HG02571 (cell line): ENCODE data around the gene SLC25A39.

Experiments used
- ATAC-seq: cut with Tn5 transposase; IDR thresholded peaks from one replicate; pipeline ENCODE4 v1.9.1; 2021; ENCODE audit warnings: mild to moderate bottlenecking, moderate library complexity; ENCODE audit not compliant: unreplicated experiment

Gene SLC25A39

GRCh38 chr17:44314869-44315661, 9.6 kb downstream of the SLC25A39 start:
- no peak for ATAC-seq

- ATAC-seq, result no peak
Observed at GRCh38 chr17:44314524-44314868, 10.1 kb downstream of the SLC25A39 start.

DNA sequence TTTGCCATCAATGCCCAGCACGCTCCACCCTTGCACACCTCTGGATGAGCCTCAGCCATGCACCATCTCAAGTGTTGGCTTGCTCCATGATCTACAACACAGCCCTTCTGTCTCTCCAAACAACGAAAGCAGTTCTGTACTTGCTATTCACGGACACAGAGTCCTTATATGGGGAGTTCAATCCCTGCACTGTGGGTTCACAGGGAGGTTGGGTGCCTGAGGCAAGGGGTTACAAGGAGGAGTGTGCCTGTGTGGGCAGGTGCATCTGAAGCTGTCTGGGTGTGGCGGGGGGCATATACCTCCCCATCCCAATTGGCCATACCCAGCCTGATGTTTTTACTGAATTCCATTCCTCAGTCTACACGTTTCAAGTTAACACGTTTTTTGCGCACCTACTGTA, 10.6 kb downstream of the SLC25A39 start:
- no peak for ATAC-seq

- ATAC-seq, result no peak
Observed at GRCh38 chr17:44312396-44313104, 12.1 kb downstream of the SLC25A39 start.

GRCh38 chr17:44311562-44312181, 13.0 kb downstream of the SLC25A39 start:
- no peak for ATAC-seq

DNA sequence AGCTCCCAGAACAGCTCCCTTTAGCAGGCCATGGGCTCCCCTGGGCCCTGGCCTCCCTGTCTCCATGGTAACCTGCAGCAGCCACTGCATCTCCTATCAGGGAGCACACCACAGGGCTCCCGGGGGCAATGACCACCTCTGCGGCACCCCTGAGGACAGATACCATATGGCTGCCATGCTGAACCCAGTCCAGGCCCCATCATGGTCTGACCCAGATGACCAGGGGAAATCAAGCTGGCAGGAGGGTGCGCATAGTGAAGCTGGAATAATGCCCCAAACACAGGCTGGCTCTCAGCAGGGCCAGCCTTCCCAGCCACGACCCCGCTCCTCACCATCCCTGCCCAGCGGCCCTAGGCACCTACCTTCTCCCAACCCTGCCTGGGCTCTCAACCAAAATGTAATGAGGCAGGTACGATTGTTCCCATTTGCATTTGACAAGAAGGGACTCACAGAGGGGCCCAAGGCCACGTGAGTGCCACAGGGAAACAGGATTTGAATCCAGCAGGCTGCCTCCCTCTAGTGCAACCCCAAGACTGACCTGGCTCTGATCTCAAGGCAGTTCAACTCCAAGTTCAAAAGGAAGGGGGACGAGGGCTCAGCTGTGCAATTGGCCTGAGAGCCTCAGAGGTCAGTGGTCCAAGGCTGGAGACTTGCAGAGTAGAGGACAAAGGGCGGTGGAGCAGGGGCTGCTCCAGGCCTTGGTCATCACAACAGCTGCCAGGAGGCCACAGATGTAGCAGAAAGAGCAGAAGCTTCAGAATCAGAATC, 13.8 kb downstream of the SLC25A39 start:
- no peak for ATAC-seq

- ATAC-seq, result no peak
Observed at GRCh38 chr17:44310188-44310587, 14.4 kb downstream of the SLC25A39 start.

DNA sequence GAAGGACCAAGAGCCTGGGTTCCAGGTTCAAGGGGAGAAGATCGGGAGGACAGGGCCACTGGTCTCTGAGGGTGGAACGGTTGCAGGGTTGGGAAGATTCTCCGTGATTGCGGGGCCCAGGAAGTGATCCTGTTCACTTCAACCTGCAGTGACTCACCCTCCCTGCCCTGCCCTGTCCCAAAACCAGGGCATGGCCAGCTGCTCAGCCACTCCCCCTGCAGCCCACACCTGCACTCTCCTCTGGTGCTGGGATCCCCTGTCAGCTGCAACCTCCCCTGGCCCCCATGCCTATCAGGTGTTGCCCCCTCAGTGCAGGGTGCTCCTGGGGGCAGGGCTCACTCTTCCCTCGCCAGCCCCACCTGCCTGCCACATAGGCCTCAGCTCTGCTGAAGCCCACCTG, 15.2 kb downstream of the SLC25A39 start:
- no peak for ATAC-seq

DNA sequence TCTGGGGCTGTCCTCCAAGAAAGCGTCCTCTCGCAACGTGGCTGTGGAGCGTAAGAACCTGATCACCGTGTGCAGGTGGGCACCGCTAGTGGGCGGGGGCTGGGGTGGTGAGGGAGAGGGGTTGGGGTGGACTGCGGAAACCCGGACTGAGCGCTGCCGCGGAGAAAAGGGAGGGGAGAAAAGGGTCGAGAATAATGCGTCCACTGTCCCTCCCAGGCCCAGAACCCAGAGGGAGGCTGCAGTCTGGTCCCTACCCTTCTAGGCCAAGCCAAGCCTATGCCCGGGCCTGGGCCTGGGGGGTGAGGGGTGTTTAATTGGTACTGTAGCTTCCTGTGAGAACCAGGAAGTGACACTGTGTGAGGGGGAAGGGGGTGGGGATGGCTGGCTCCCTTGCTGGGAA, 15.8 kb downstream of the SLC25A39 start:
- ATAC-seq, result no peak

- ATAC-seq, result no peak
Observed at GRCh38 chr17:44308320-44308818, 16.3 kb downstream of the SLC25A39 start, which contains the start of gene RUNDC3A. Gene RUNDC3A, plus strand, starts transcription at chr17:44308601. Its CDS starts 232 bp downstream, at chr17:44308833.

DNA sequence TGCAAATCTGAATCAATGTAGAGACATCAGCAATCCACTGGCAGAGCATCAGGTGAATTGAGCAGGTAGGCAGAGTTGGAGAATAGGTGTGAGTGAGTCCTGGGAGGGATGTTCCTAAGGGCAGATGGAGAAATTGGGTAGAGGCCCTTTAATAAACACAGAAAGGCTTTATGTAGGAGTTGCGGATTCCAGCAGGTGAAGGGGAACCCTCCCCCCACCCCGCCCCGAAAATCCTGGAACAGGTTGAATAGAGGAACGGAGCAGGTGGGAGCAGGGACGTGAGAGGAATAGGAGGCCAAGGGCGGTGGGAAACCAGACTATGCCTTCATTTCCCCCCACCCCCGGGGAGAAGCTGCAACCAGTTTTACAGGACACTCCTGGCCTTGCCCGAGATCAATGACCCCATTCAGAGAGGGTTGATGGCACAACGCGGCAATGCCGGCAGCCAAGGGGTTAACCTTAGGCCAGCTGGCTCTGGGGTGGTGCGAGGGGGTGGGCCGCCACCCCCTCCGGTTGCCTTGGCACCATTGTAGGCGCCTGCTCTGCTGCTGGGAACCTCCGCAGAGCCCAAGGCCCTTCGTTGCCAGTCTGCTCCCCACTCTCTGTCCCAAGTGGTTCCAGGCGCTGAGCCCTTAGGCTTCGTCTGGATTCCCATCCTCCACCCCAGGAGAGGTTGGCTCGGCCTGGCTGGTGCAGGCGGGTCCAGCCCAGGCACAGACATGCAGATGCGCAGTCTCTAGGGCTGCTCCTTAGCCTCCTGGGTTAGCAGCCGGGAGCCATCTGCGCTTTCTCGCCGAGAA, 17.0 kb downstream of the SLC25A39 start:
- ATAC-seq, result no peak

DNA sequence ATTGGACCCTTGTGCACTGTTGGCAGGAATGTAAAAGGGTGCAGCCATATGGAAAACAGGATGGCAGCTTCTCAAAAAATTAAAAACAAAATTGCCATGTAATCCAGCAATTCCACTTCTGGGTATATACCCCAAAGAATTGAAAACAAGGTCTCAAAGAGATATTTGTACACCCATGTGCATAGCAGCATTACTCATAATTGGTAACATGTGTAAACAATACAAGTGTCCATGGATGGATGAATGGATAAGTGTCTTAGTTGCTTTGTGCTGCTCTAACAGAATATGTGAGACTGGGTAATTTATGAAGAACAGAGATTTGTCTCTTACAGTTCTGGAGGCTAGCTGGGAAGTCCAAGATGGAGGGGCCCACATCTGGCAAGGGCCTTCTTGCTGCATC, 20.0 kb downstream of the SLC25A39 start:
- ATAC-seq, result no peak

- ATAC-seq, result no peak
Observed at GRCh38 chr17:44297975-44298374, 26.6 kb downstream of the SLC25A39 start.

GRCh38 chr17:44293509-44294226, 31.0 kb downstream of the SLC25A39 start:
- ATAC-seq, result no peak

GRCh38 chr17:44287651-44288050, 37.0 kb downstream of the SLC25A39 start:
- ATAC-seq, result no peak

DNA sequence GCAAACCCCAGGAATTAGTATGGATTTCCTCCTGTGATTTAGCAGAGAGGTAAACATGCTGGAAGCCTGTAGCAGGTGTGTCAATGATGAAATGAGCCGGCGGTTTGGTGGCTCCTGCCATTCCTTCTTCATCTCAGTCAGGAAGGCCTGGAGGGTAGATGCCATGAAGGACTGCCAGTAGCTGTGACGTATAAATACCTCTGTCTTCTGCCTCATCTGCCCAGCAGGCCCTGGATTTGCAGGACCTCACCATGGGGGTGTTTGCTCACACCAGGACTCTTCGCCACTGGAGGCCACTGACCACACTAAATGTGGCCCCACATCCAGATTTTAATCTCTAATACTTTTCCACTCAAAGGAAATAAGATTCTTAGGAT, 40.6 kb downstream of the SLC25A39 start:
- no peak for ATAC-seq

GRCh38 chr17:44283344-44284023, 41.1 kb downstream of the SLC25A39 start:
- ATAC-seq, result no peak

- no peak for ATAC-seq
Observed at GRCh38 chr17:44282264-44282663, 42.4 kb downstream of the SLC25A39 start.

- ATAC-seq, result no peak
Observed at GRCh38 chr17:44281570-44281969, 43.1 kb downstream of the SLC25A39 start.
